Measurements from ENCODE around the gene RUNX1. TPM values are rescaled to one million over a fixed set of nuclear protein-coding genes. Genes with fewer than 3 reads are reported as not detected.

RUNX1 gene
- total RNA-seq, 2 donors from 2014 or later = 3.8 to 7.6 TPM

- Histone ChIP-seq H3K4me1 (no peaks in the 10 kb centered on the region), H3K9me3 (no peaks in the 10 kb centered on the region), H3K4me3 (no peak overlapping the region), H3K36me3 (no peaks in the 10 kb centered on the region), H3K27ac (no peak overlapping the region), H3K27me3 (no peaks in the 10 kb centered on the region)
- no peak for TF ChIP-seq CTCF (IDR thresholded peaks at IDR 0.05)
- DNase-seq (ENCODE audit: low spot score) = no peak
Observed at GRCh38 chr21:34914239-34914638, 134.9 kb downstream of the RUNX1 start.

- TF ChIP-seq CTCF (IDR thresholded peaks at IDR 0.05) = no peak
- H3K4me1 ChIP-seq = no peaks in the 10 kb centered on the region
- no peaks in the 10 kb centered on the region for H3K36me3 ChIP-seq
- no peaks in the 10 kb centered on the region for H3K27me3 ChIP-seq
- H3K27ac ChIP-seq = no peak overlapping the region
- DNase-seq (ENCODE audit: low spot score) = no peak
- H3K9me3 ChIP-seq = no peaks in the 10 kb centered on the region
- no peak overlapping the region for H3K4me3 ChIP-seq
Observed at GRCh38 chr21:34913811-34914210, 135.3 kb downstream of the RUNX1 start.

- Histone ChIP-seq H3K4me3 (no peak overlapping the region), H3K27me3 (no peaks in the 10 kb centered on the region), H3K9me3 (no peaks in the 10 kb centered on the region), H3K36me3 (no peaks in the 10 kb centered on the region), H3K27ac (no peak overlapping the region), H3K4me1 (peaks cover 0 to 6% of the 10 kb centered on the region in 2 donors)
- TF ChIP-seq CTCF (IDR thresholded peaks at IDR 0.05) = no peak
- no peak for DNase-seq (ENCODE audit: low spot score)
Observed at GRCh38 chr21:34912022-34912945, 136.8 kb downstream of the RUNX1 start.

- H3K4me3 ChIP-seq = no peak overlapping the region
- DNase-seq (ENCODE audit: low spot score) = no peak
- no peaks in the 10 kb centered on the region for H3K9me3 ChIP-seq
- peaks cover 0 to 6% of the 10 kb centered on the region in 2 donors for H3K4me1 ChIP-seq
- H3K27me3 ChIP-seq = no peaks in the 10 kb centered on the region
- H3K36me3 ChIP-seq = no peaks in the 10 kb centered on the region
- H3K27ac ChIP-seq = no peak overlapping the region
- no peak for TF ChIP-seq CTCF (IDR thresholded peaks at IDR 0.05)
Observed at GRCh38 chr21:34911360-34911759, 137.7 kb downstream of the RUNX1 start.

- H3K4me3 ChIP-seq = no peak overlapping the region
- DNase-seq (ENCODE audit: low spot score) = no peak
- H3K27ac ChIP-seq = no peak overlapping the region
- H3K9me3 ChIP-seq = no peaks in the 10 kb centered on the region
- H3K4me1 ChIP-seq = peaks cover 0 to 6% of the 10 kb centered on the region in 2 donors
- no peak for TF ChIP-seq CTCF (IDR thresholded peaks at IDR 0.05)
- no peaks in the 10 kb centered on the region for H3K27me3 ChIP-seq
- H3K36me3 ChIP-seq = no peaks in the 10 kb centered on the region
Observed at GRCh38 chr21:34910396-34910795, 138.7 kb downstream of the RUNX1 start.

Measured in right atrium auricular region (tissue), 2 donors.